Loucy (cell line): ENCODE measurements around the gene RIMBP2.

Source experiments
- H2AFZ ChIP-seq: fragments of 200-600 bp; sonication (generic); 2 replicates; pipeline ENCODE4 v1.6.0; 2016; ENCODE audit warnings: antibody characterized with exemption, mild to moderate bottlenecking, low read length, moderate library complexity
- H3F3A ChIP-seq: fragments of 200-600 bp; 2 replicates; pipeline ENCODE4 v1.6.0; 2016; ENCODE audit warnings: antibody characterized with exemption, low read depth, mild to moderate bottlenecking
- H3K27me3 ChIP-seq: fragments of 200-600 bp; sonication (generic); 2 replicates; pipeline ENCODE4 v1.6.1; 2014; ENCODE audit warnings: low read length, mild to moderate bottlenecking; ENCODE audit not compliant: insufficient read depth, poor library complexity, severe bottlenecking
- H3K36me3 ChIP-seq: fragments of 200-600 bp; sonication (generic); 2 replicates; pipeline ENCODE4 v1.6.1; 2016; ENCODE audit warnings: low read length; ENCODE audit not compliant: insufficient read depth
- H3K4me1 ChIP-seq: fragments of 200-600 bp; sonication (generic); 2 replicates; pipeline ENCODE4 v1.5.1; 2014; ENCODE audit warnings: low read length, mild to moderate bottlenecking; ENCODE audit not compliant: insufficient read depth, poor library complexity, severe bottlenecking
- H3K4me2 ChIP-seq: fragments of 200-600 bp; sonication (generic); 2 replicates; pipeline ENCODE4 v1.6.0; 2014; ENCODE audit warnings: antibody characterized with exemption, low read length, low read depth, mild to moderate bottlenecking; ENCODE audit not compliant: poor library complexity, severe bottlenecking
- H3K4me3 ChIP-seq: fragments of 200-600 bp; sonication (generic); 2 replicates; pipeline ENCODE4 v1.5.1; 2014; ENCODE audit warnings: low read length, mild to moderate bottlenecking, mixed read lengths; ENCODE audit not compliant: poor library complexity, severe bottlenecking
- H3K79me2 ChIP-seq: fragments of 200-600 bp; sonication (generic); 2 replicates; pipeline ENCODE4 v1.6.1; 2014; ENCODE audit warnings: low read length; ENCODE audit not compliant: insufficient read depth
- H3K9ac ChIP-seq: fragments of 200-600 bp; sonication (generic); 2 replicates; pipeline ENCODE4 v1.6.0; 2014; ENCODE audit warnings: mild to moderate bottlenecking, low read depth, low read length, moderate library complexity; ENCODE audit not compliant: poor library complexity, severe bottlenecking
- H3K9me2 ChIP-seq: fragments of 200-600 bp; sonication (generic); replicated peaks from 2 replicates; pipeline ENCODE4 v1.6.1; 2016; ENCODE audit warnings: low read depth, low read length, mixed read lengths
- H3K9me3 ChIP-seq: fragments of 200-600 bp; sonication (generic); 2 replicates; pipeline ENCODE4 v1.6.1; 2014; ENCODE audit warnings: mild to moderate bottlenecking, antibody characterized with exemption, low read length, low read depth; ENCODE audit not compliant: insufficient read depth
- H4K20me1 ChIP-seq: fragments of 200-600 bp; sonication (generic); 2 replicates; pipeline ENCODE4 v1.6.0; 2014; ENCODE audit warnings: antibody characterized with exemption, low read length, mild to moderate bottlenecking; ENCODE audit not compliant: insufficient read depth, poor library complexity, severe bottlenecking
- EZH2phosphoT487 ChIP-seq: fragments of 200-600 bp; IDR thresholded peaks from 2 replicates; pipeline ENCODE4 v1.6.1; 2018; ENCODE audit warnings: antibody characterized with exemption, mild to moderate bottlenecking, moderate library complexity, borderline replicate concordance
- TF ChIP-seq, protein P1 (sequence below): fragments of 200-600 bp; sonication (generic); conservative IDR thresholded peaks from 2 replicates; pipeline ENCODE4 v1.5.1; 2014; ENCODE audit warnings: mild to moderate bottlenecking, antibody characterized with exemption, low read length

The RIMBP2 gene

DNA sequence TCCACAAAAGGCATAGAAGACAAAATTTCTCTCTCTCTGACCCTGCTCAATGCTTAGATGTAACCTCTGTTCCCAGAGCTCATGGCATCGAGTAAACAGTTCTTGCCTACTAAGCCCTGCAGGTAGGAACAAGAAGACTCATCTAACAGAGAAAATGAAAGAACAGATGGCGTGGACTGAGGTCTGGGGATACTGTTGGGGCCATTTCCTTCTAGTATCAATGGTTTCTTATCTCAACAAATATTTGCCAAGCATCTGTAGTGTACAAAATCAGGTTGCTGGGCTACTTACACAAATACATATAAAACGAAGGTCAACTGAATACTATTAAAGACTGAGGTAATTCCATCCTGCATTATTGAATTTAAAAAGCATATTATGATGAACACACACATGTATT, 93.3 kb downstream of the RIMBP2 start:
- no peaks in the 10 kb centered on the region for H4K20me1 ChIP-seq
- H3K79me2 ChIP-seq = no peaks in the 10 kb centered on the region
- peaks cover 13% of the 10 kb centered on the region; the same call in 1 of the 2 replicates for H3K9me3 ChIP-seq
- no peaks in the 10 kb centered on the region for H3F3A ChIP-seq
- H3K36me3 ChIP-seq = no peaks in the 10 kb centered on the region
- no peak overlapping the region for H2AFZ ChIP-seq
- TF ChIP-seq, protein P1, sequence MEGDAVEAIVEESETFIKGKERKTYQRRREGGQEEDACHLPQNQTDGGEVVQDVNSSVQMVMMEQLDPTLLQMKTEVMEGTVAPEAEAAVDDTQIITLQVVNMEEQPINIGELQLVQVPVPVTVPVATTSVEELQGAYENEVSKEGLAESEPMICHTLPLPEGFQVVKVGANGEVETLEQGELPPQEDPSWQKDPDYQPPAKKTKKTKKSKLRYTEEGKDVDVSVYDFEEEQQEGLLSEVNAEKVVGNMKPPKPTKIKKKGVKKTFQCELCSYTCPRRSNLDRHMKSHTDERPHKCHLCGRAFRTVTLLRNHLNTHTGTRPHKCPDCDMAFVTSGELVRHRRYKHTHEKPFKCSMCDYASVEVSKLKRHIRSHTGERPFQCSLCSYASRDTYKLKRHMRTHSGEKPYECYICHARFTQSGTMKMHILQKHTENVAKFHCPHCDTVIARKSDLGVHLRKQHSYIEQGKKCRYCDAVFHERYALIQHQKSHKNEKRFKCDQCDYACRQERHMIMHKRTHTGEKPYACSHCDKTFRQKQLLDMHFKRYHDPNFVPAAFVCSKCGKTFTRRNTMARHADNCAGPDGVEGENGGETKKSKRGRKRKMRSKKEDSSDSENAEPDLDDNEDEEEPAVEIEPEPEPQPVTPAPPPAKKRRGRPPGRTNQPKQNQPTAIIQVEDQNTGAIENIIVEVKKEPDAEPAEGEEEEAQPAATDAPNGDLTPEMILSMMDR = no peak
- no peak for TF ChIP-seq EZH2phosphoT487
- no peaks in the 10 kb centered on the region for H3K4me1 ChIP-seq
- no peak overlapping the region for H3K9ac ChIP-seq
- no peak overlapping the region for H3K4me2 ChIP-seq
- H3K4me3 ChIP-seq = no peak overlapping the region
- H3K9me2 ChIP-seq = no peaks in the 10 kb centered on the region
- H3K27me3 ChIP-seq = no peaks in the 10 kb centered on the region

GRCh38 chr12:130621696-130622298, 94.3 kb downstream of the RIMBP2 start:
- H3K4me3 ChIP-seq = no peak overlapping the region
- TF ChIP-seq, protein P1 = no peak
- TF ChIP-seq EZH2phosphoT487 = no peak
- no peak overlapping the region for H2AFZ ChIP-seq
- no peak overlapping the region for H3K4me2 ChIP-seq
- no peaks in the 10 kb centered on the region for H3K9me2 ChIP-seq
- no peaks in the 10 kb centered on the region for H3K36me3 ChIP-seq
- H3K79me2 ChIP-seq = no peaks in the 10 kb centered on the region
- H4K20me1 ChIP-seq = no peaks in the 10 kb centered on the region
- peaks cover 13% of the 10 kb centered on the region; the same call in 1 of the 2 replicates for H3K9me3 ChIP-seq
- no peaks in the 10 kb centered on the region for H3K27me3 ChIP-seq
- no peak overlapping the region for H3K9ac ChIP-seq
- H3F3A ChIP-seq = no peaks in the 10 kb centered on the region
- H3K4me1 ChIP-seq = no peaks in the 10 kb centered on the region

DNA sequence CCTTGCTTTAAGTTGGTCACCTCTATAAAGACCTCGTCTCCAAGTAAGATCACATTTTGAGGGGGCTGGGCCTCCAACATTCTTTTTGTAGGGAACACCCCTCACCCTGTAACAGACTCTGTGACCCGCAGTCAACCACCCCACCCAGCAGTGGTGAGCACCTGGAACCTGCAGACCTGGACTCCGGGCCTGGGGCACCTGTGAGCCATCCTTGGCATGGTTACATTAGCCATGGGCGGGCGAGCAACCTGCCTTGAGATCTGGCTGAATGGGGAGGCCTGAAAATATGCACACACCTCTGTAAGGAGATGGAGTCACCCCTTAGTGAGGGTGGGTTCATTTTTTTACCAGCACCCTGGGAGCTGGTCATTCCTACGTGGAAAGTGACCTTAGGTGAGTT, 95.3 kb downstream of the RIMBP2 start:
- TF ChIP-seq, protein P1 = no peak
- TF ChIP-seq EZH2phosphoT487 = no peak
- no peak overlapping the region for H3K4me3 ChIP-seq

More for the DNA sequence above, 95.3 kb downstream of the RIMBP2 start:
- Histone ChIP-seq H3K4me2 (no peak overlapping the region), H3K4me1 (no peaks in the 10 kb centered on the region), H3K36me3 (no peaks in the 10 kb centered on the region), H2AFZ (no peak overlapping the region), H3K27me3 (no peaks in the 10 kb centered on the region), H3K9ac (no peak overlapping the region), H3F3A (no peaks in the 10 kb centered on the region), H4K20me1 (no peaks in the 10 kb centered on the region), H3K79me2 (no peaks in the 10 kb centered on the region), H3K9me3 (peaks cover 13% of the 10 kb centered on the region; the same call in 1 of the 2 replicates), H3K9me2 (no peaks in the 10 kb centered on the region)
